ENCODE measurements around the gene COL24A1.
"Not testable (repeated sequence)": the region's sequence is repeated elsewhere in the genome, so short reads cannot be mapped to it uniquely, and the experiment has no call there.

- not testable (repeated sequence) for TF ChIP-seq POLR2A, CTCF (IDR thresholded peaks at IDR 0.05)
Observed at GRCh38 chr1:86111590-86111989, 45.0 kb downstream of the COL24A1 start.
